NOMO-1 (cell line): Measurements from ENCODE around the gene FAHD2A.
"Not testable (repeated sequence)": the region's sequence is repeated elsewhere in the genome, so short reads cannot be mapped to it uniquely, and the experiment has no call there.

Experiments used
- DNase-seq, 2 experiments: peaks; one replicate each; lab custom pipeline; 2025; ENCODE audit not compliant: unreplicated experiment in 2 of 2; lab: John Stamatoyannopoulos, UW

Gene FAHD2A

DNA sequence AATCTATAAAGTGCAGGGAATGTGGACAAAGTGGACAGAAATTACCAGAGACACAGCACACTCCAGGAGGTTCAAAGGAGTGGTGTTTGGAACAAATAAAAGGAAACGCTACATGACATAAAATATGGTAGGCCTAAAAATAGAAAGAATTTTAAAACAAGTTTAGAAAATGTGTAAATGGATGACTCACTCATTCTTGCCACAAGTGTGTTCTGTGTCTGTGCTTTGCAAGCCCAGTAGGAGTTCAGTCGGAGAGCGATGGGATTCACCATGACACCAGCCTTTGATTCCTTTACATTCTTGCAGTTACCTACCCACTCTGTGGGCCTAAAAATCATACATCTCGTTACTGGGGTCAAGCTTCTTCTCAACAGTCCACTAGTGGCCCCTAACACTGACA, 30.9 kb downstream of the FAHD2A start:
- not testable (repeated sequence) for DNase-seq

DNA sequence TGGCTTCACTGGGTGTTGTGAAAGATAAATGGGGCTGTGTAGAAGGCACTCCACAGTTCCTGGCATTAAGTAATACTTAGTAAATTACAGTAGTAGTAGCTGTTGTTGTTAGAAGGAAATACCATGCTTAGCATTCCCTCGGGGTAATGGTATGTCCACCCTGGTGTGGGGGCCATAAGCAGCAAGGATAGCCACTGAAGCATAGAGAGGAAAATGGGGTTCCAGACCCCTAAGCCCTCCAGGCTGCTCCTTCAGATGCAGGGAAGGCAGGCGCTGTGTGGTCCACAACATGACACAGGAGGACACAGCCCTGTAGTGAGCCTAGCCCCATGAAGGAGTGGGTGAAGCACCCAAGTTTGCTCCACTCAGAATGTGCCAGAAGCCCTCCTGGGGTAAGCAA, 31.5 kb downstream of the FAHD2A start:
- not testable (repeated sequence) for DNase-seq

DNA sequence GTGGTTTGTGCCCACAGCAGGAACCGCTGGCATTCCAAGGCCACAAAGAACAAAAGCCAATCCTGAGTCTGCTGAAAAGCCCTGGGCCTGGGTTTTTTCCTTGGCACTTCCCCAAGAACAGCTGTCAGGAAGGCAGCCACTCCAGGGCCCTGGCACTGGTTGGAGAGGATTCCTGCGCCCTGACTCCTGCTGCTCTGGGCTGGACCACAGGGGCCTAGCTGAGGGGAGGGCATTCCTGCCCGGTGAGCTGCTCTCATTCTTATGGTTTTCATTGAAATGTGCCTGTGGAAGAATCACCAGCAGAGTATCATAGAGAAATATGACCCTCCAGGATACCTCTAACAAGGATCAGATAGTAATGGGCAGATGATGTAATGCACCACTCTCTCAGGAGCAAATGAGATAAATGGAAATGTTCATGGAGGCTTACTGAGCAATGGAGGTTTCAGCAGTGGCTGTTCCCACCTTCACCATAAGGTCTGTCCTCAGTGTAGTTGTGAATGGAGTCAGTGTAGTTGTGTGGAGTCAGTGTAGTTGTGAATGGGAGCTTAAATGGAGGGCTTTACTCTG, 32.1 kb downstream of the FAHD2A start:
- not testable (repeated sequence) for DNase-seq

DNA sequence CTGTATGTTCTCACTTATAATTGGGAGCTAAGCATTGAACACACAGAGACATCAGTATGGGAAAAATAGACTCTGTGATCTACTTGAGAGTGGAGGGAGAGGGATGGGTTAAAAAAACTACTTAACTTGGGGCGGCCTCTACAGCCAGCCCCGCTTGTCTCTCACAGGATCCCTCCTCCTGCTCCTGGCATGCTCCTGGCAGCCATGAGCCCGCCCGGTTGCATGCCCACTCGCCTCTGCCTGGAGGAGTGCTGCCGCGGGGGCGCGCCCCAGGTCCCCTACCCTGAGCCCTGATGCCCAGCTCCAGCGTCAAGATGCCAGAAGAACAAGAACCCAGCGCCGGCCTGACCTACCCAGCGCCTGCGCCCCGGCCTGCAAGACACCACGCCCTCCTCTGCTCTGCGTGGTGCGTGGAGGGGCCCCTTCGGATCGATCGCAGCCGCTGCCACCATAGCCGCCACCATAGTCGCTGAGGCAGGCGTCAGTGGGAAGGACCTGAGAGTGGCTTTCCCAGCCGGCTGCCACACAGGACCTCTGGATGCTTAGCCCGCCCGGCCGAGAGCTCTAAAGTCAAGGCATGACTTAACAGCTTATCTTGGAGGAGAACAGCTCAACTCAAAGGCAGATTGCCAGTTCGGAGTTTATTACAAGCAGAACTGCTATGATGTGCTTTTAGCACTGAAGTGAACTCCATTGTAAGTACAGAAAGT, 32.8 kb downstream of the FAHD2A start:
- not testable (repeated sequence) for DNase-seq

DNA sequence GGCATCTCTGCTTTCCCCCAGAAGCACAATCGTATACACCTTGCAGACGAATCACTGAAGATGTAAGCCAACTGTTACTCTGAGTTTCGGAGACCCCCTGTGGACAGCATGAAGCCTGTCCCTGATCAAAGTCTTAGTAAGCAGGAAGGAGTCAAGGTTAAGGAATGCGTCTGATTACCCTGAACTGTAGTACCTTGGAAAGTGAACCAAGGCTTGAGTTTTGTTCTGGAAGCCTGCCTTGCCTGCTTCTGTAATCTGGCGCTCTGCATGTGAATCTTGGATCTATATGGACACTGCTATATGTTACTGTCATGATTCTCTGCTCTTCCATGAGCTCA, 33.3 kb downstream of the FAHD2A start:
- not testable (repeated sequence) for DNase-seq

DNA sequence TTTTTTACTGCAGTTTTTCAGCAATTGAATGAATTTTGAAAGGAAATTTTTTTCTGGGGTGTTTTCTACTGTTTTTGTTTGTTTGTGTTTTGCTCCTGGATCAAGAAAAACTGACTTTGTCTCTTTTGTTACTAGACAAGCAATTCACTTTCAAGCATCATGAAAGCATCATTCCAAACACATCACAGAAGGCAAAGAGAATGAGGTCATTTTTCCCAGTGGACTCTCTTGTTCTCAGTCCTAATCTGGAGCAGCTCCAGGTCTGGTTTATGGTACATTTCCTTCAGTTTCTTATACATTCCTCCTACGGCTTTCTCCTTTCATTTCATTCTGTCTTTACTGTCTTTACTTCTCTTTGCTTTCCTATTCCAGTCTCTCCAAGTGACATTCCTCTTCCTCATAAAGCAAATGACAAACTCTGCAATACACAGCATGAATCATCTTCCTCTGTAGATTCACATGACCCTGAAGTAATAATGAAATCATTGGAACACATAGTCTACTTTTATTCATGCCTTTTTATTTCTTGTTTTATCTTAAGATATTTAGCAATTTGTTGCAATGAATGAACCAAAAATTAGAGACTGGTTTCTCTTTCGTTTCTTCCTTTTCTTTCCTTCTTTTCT, 40.1 kb downstream of the FAHD2A start:
- DNase-seq, result not testable (repeated sequence)

DNA sequence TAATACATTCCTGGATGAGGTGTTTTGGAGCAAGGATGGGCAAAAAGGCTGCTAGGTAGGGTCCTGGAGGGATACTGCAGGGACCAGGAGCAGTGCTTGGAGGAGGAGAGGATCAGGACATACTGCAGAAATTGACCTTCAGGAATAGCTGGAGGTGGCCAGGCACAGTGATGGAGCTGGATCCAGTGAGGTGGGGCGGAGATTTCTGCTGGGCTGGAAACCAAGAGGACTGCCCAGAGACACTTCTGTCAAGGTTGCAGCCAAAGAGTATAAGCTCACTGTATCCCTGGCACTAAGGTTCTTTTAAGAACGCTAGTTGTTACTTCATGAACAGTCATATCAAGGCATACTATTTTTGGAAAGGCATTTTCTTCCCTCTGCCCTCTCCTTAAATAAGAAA, 42.8 kb downstream of the FAHD2A start:
- not testable (repeated sequence) for DNase-seq

DNA sequence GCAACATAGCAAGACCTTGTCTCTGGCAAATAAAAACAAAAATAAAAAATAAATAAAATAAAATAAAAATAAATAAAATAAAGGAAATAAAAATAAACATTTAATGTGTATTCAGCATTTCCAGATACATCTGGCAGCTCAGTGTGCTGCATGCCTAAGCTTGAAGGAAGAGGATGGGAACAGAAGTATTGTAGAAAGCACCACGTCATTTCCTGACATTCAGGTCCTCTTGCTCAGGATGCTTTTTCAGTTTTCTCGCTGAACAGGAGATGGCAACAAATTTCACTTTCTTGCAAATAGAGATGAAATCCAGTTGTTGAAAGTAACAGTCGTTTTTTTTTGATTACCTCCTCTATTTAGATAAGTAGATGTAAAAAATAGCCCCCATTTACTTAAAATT, 60.8 kb downstream of the FAHD2A start:
- DNase-seq, result not testable (repeated sequence)
